ENCODE results near the gene TFCP2.
"Not testable (repeated sequence)": the region's sequence is repeated elsewhere in the genome, so short reads cannot be mapped to it uniquely, and the experiment has no call there.

The TFCP2 gene

GRCh38 chr12:51098611-51099010 lies 74.3 kb downstream of the TFCP2 start:
- in situ Hi-C loops (cut with MboI; ENCODE audit: low pct_unique_long_range_greater_than_20kb, low sequenced_read_pairs) = no loop called here
- DNase-seq = no peak

DNA sequence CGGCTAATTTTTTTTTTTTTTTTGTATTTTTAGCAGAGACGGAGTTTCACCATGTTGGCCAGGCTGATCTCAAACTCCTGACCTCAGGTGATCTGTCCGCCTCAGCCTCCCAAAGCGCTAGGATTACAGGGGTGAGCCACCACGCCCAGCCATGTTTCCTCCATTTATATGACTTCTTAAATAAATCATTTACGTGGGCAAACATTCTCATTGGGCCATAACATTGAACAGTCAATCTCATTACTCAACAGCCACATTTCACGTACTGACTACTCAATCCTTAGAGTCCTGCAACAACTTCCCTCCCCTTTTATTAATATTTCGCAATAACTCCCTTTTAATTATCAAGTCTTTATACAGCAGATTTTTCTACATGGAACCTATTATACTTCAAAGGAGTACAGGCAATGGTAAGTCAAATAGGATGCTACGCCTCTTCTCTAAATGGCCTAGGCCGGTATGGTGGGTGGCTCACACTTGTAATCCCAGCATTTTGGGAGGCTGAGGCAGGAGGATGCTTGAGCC lies 82.2 kb downstream of the TFCP2 start:
- no peak for DNase-seq
- in situ Hi-C loops (cut with MboI; ENCODE audit: low pct_unique_long_range_greater_than_20kb, low sequenced_read_pairs) = no loop called here

- in situ Hi-C loops (cut with MboI; ENCODE audit: low pct_unique_long_range_greater_than_20kb, low sequenced_read_pairs) = no loop called here
These were observed 85.1 kb downstream of the TFCP2 start for GRCh38 chr12:51087818-51088217.

GRCh38 chr12:51086933-51087332 lies 86.0 kb downstream of the TFCP2 start:
- in situ Hi-C loops (cut with MboI; ENCODE audit: low pct_unique_long_range_greater_than_20kb, low sequenced_read_pairs) = no loop called here
- no peak for DNase-seq

More at GRCh38 chr12:51087818-51088217, 85.1 kb downstream of the TFCP2 start:
- no peak for DNase-seq

DNA sequence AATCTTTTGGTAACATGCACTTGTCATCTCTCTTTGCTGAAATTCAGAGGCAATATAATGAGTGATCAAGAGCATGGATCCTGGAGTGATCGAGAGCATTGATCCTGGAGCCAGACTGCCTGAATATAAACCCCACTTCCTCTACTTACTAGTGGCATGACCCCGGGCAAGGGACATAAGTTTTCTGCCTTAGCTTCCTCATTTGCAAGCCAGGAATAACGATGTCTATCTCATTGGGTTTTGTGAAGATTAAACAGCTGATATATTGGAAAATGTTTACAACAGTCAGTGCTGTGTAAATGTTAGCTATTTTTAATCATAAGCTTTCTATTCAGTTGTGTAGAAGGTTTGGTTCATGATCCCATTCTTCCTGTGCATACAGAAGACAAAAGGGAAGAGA lies 87.2 kb downstream of the TFCP2 start:
- peak; percentile 46 for DNase-seq
- in situ Hi-C loops (cut with MboI; ENCODE audit: low pct_unique_long_range_greater_than_20kb, low sequenced_read_pairs) = no loop called here

- in situ Hi-C loops (cut with MboI; ENCODE audit: low pct_unique_long_range_greater_than_20kb, low sequenced_read_pairs) = no loop called here
- peak; percentile 96 for DNase-seq
These were observed 89.7 kb downstream of the TFCP2 start, which contains the start of gene CSRNP2 for GRCh38 chr12:51083126-51083833. Gene CSRNP2 (minus strand): TSS chr12:51083596. CDS start chr12:51076561, 7,035 bp downstream.

GRCh38 chr12:51082561-51083125 lies 90.3 kb downstream of the TFCP2 start:
- DNase-seq = peak; percentile 23
- in situ Hi-C loops (cut with MboI; ENCODE audit: low pct_unique_long_range_greater_than_20kb, low sequenced_read_pairs) = no loop called here

- in situ Hi-C loops (cut with MboI; ENCODE audit: low pct_unique_long_range_greater_than_20kb, low sequenced_read_pairs) = no loop called here
- no peak for DNase-seq
These were observed 91.5 kb downstream of the TFCP2 start for GRCh38 chr12:51081421-51081820.

GRCh38 chr12:51080136-51080535 lies 92.8 kb downstream of the TFCP2 start:
- no peak for DNase-seq
- in situ Hi-C loops (cut with MboI; ENCODE audit: low pct_unique_long_range_greater_than_20kb, low sequenced_read_pairs) = no loop called here

DNA sequence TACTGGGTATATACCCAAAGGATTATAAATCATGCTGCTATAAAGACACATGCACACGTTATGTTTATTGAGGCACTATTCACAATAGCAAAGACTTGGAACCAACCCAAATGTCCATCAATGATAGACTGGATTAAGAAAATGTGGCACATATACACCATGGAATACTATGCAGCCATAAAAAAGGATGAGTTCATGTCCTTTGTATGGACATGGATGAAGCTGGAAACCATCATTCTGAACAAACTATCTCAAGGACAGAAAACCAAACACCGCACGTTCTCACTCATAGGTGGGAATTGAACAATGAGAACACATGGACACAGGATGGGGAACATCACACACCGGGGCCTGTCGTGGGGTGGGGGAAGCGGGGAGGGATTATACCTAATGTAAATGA lies 94.1 kb downstream of the TFCP2 start:
- DNase-seq; in situ Hi-C loops (cut with MboI; ENCODE audit: low pct_unique_long_range_greater_than_20kb, low sequenced_read_pairs): not testable (repeated sequence)

DNA sequence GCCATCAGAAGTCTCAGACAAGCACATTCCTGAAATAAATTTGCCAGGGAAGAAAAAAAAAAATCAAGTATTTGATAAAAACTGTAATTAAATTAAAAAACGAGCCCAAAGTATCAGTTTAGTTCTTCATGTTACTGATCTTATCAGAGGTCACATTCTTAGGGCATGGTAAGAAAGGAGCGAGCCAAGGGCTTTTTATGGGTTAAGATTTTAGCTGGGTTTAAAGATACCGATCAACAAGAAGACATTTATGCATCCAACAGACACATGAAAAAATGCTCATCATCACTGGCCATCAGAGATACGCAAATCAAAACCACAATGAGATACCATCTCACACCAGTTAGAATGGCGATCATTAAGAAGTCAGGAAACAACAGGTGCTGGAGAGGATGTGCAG lies 94.6 kb downstream of the TFCP2 start:
- DNase-seq = peak; percentile 19
- in situ Hi-C loops (cut with MboI; ENCODE audit: low pct_unique_long_range_greater_than_20kb, low sequenced_read_pairs) = not testable (repeated sequence)

- DNase-seq = no peak
- in situ Hi-C loops (cut with MboI; ENCODE audit: low pct_unique_long_range_greater_than_20kb, low sequenced_read_pairs) = no loop called here
These were observed 95.0 kb downstream of the TFCP2 start for GRCh38 chr12:51077930-51078329.

DNA sequence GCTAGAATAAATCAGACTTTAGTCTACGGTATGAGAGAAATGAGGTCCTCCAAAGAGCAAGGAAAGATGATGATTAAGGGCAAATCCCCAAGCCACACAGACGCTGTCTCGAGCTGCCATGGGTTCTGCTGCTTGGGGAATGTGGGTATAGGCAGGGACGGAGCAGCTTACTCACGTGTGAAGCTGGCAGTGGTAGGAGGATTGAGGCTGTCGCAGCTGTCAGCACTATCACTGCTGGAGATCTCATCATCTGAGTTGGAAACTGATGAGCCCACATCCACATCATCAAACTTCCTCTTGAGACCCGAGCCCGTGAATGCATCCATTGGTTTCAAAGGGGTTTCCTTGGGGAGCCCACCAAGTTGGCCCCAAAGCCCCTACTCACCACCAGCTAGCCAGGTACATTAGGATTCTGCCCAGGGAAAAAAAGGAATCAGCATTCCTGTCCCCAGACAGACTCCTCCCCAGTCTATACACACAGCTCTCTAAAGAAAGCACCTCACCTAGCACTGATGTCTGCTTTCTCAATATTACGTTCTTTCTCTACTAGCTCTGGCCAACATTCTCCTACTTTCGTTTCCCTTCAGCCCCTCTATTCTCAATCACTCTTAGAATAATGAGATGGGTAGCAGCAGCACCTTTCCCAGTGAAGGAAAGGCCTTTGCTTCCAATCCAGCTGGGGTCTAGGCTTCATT lies 96.6 kb downstream of the TFCP2 start:
- in situ Hi-C loops (cut with MboI; ENCODE audit: low pct_unique_long_range_greater_than_20kb, low sequenced_read_pairs) = no loop called here
- peak; percentile 35 for DNase-seq

- DNase-seq = no peak
- in situ Hi-C loops (cut with MboI; ENCODE audit: low pct_unique_long_range_greater_than_20kb, low sequenced_read_pairs) = no loop called here
These were observed 97.5 kb downstream of the TFCP2 start for GRCh38 chr12:51075390-51075789.

GRCh38 chr12:51071663-51072062 lies 101.3 kb downstream of the TFCP2 start:
- DNase-seq = no peak
- in situ Hi-C loops (cut with MboI; ENCODE audit: low pct_unique_long_range_greater_than_20kb, low sequenced_read_pairs) = no loop called here

DNA sequence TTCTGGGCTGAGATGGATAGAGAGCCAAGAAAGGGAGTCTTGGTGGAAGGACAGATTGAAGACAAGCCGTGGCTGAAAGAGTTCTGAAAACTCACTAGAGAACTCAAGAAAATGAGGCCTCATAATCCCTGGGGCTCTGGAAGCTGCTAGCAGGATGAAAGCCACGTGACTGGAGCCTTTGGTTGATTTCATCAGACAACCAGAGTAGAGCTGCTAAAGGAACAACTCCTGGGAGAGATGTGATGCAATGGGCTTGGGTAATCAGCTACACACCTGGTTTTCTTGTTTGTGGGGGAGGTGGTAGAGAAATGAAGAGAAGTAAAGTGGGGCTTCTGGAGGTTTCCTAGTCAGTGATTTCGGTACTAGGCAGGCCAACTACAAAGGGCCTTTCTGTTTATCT lies 102.9 kb downstream of the TFCP2 start:
- no peak for DNase-seq
- in situ Hi-C loops (cut with MboI; ENCODE audit: low pct_unique_long_range_greater_than_20kb, low sequenced_read_pairs) = no loop called here

DNA sequence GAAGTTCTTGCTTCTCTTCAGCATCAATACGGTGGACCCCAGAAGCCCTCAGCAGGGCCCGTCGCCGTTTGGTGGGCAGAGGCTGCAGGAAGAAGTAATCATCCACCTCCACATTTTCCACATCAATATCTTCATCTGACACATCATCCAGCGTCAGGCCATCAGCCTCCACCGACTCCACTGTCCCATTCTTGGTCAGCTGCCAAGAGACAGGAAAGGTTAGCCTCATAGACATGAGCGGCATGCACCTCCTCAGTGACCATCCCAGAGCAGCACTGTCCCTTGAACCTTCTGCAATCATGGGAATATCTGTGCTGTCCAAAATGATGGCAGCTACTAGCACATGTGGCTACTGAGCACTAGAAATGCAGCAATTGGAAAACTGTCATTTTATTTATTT lies 105.2 kb downstream of the TFCP2 start:
- in situ Hi-C loops (cut with MboI; ENCODE audit: low pct_unique_long_range_greater_than_20kb, low sequenced_read_pairs) = no loop called here
- no peak for DNase-seq

GRCh38 chr12:51067229-51067628 lies 105.7 kb downstream of the TFCP2 start:
- in situ Hi-C loops (cut with MboI; ENCODE audit: low pct_unique_long_range_greater_than_20kb, low sequenced_read_pairs) = no loop called here
- DNase-seq = no peak

- in situ Hi-C loops (cut with MboI; ENCODE audit: low pct_unique_long_range_greater_than_20kb, low sequenced_read_pairs) = no loop called here
- no peak for DNase-seq
These were observed 107.4 kb downstream of the TFCP2 start for GRCh38 chr12:51065530-51065929.

All from KBM-7 (cell line).